Measurements from ENCODE around the gene PMEL. TPM values are rescaled to one million over a fixed set of nuclear protein-coding genes. Genes with fewer than 3 reads are reported as not detected.
"Not testable (repeated sequence)": the region's sequence is repeated elsewhere in the genome, so short reads cannot be mapped to it uniquely, and the experiment has no call there.

Gene PMEL
- total RNA-seq, 1 donor from 2014 or later = not detected

DNA sequence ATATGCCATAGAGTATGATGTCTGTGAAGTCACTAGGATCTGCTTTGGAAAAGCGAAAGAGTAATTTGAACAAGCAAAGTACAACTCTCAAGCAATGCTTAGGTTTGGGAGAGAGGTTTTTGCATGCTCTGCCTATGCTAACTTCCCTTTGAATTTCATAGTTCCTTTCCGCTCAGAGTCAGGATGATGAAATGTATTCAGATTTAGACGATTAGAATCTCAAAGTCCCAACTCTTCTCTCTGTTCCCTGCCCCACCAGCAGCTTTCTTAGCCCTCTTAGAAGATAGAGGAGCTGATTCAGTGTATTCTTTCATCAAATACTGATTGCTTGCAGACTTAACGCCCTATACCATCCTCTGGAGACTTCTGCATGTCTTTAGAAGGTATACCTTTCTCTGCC is 19.5 kb upstream of the PMEL start:
- no peak for TF ChIP-seq CTCF (IDR thresholded peaks at IDR 0.05)
- Histone ChIP-seq H3K9me3 (no peaks in the 10 kb centered on the region), H3K36me3 (peaks cover 60 to 73% of the 10 kb centered on the region in 2 donors), H3K27me3 (no peaks in the 10 kb centered on the region), H3K27ac (no peak overlapping the region), H3K4me1 (no peaks in the 10 kb centered on the region), H3K4me3 (no peak overlapping the region)
- intact Hi-C loops (cut with DNase I) = no loop called here
- no peak for DNase-seq (ENCODE audit: low spot score in 2 of 2)

DNA sequence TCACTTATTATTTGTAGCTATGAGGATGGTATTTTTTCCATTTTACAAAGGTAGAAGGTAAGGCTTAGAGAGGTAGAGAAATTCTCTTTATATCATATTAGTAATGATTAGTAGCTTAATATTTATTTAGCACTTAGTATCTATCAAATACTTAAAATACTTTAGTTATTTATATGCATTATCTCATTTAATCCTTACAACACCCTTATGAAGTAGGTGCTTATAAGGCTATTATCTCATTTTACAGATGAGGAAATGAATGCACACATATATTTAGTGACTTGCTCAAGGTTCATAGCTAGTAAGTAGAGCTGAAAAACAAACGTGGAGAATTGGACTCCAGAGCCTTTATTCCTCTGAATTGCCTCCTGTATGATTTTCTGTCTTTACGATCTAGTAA is 19.0 kb upstream of the PMEL start:
- Histone ChIP-seq H3K27me3 (no peaks in the 10 kb centered on the region), H3K9me3 (no peaks in the 10 kb centered on the region), H3K36me3 (peaks cover 55 to 69% of the 10 kb centered on the region in 2 donors), H3K4me1 (no peaks in the 10 kb centered on the region), H3K4me3 (no peak overlapping the region), H3K27ac (no peak overlapping the region)
- intact Hi-C loops (cut with DNase I) = no loop called here
- no peak for DNase-seq (ENCODE audit: low spot score in 2 of 2)
- no peak for TF ChIP-seq CTCF (IDR thresholded peaks at IDR 0.05)

DNA sequence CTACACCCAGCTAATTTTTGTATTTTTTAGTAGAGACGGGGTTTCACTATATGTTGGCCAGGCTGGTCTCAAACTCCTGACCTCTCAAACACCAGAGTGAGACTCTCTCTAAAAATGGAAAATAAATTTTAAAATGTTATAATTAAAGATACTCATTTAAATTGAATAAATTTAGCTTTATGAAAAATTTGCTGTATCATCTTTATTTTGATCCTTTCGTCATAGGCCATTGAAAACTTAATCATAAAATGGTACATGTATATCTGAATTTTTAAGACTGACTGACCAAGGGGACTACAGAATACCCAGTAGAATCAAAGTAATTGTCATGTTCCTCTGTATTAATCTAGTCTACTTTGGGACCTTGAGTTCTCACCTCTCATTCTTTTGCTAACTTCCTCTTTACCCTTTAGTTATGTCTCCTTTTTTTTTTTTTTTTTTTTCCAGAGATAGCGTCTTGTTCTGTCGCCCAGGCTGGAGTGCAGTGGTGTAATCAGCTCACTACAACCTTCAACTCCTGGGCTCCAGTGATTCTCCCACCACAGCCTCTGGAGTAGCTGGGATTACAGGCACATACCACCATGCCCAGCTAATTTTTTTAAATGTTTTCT is 17.5 kb upstream of the PMEL start:
- no peak for TF ChIP-seq CTCF (IDR thresholded peaks at IDR 0.05)
- Histone ChIP-seq H3K4me3 (no peak overlapping the region), H3K4me1 (no peaks in the 10 kb centered on the region), H3K9me3 (no peaks in the 10 kb centered on the region), H3K27ac (no peak overlapping the region), H3K36me3 (peaks cover 43 to 55% of the 10 kb centered on the region in 2 donors), H3K27me3 (no peaks in the 10 kb centered on the region)
- no peak for DNase-seq (ENCODE audit: low spot score in 2 of 2)
- intact Hi-C loops (cut with DNase I) = no loop called here

DNA sequence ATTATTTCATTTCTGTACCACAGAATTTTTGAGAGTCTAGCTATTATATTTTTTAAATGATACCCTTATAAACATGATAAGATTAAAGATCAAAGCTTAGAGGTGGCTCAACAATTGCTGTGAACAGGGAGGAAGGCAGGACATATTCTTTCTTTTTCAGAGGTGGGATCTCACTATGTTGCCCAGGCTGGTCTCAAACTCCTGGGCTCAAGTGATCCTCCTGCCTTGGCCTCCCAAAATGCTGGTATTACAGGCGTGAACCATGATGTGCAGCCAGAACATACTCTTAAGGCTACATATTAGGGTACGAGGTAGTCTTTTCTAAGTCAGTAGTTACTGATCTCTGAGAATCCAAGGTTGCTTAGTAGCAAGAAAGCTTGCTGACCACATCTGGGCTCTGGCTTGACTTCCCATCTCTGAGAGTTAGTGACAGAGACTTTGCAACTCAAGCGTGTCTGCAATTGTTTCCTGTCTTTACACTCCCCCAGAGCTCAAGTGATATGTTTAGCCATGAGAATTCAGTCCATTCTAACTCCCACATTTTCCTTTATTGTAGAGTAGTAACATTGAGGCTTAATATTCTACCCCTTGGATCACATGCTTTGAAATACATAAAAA is 16.6 kb upstream of the PMEL start:
- DNase-seq (ENCODE audit: low spot score in 2 of 2) = no peak
- no peak for TF ChIP-seq CTCF (IDR thresholded peaks at IDR 0.05)
- intact Hi-C loops (cut with DNase I) = no loop called here
- no peaks in the 10 kb centered on the region for H3K4me1 ChIP-seq
- H3K27ac ChIP-seq = no peak overlapping the region
- H3K36me3 ChIP-seq = peaks cover 35 to 46% of the 10 kb centered on the region in 2 donors
- no peak overlapping the region for H3K4me3 ChIP-seq
- H3K27me3 ChIP-seq = no peaks in the 10 kb centered on the region
- H3K9me3 ChIP-seq = no peaks in the 10 kb centered on the region

- DNase-seq (ENCODE audit: low spot score in 2 of 2); H3K27me3 ChIP-seq; H3K27ac ChIP-seq; H3K4me1 ChIP-seq; H3K9me3 ChIP-seq; H3K4me3 ChIP-seq; intact Hi-C loops (cut with DNase I): not testable (repeated sequence)
- peaks cover 33 to 40% of the 10 kb centered on the region in 2 donors for H3K36me3 ChIP-seq
These were observed 16.0 kb upstream of the PMEL start for GRCh38 chr12:55981882-55982281.

GRCh38 chr12:55979069-55979468 is 13.2 kb upstream of the PMEL start:
- intact Hi-C loops (cut with DNase I) = no loop called here
- H3K27me3 ChIP-seq = no peaks in the 10 kb centered on the region
- H3K36me3 ChIP-seq = peaks cover 13 to 17% of the 10 kb centered on the region in 2 donors
- H3K4me3 ChIP-seq = no peak overlapping the region
- no peak for DNase-seq (ENCODE audit: low spot score in 2 of 2)
- no peak overlapping the region for H3K27ac ChIP-seq
- TF ChIP-seq CTCF (IDR thresholded peaks at IDR 0.05) = no peak
- no peaks in the 10 kb centered on the region for H3K9me3 ChIP-seq
- H3K4me1 ChIP-seq = peaks cover 3 to 14% of the 10 kb centered on the region in 2 donors

All from ascending aorta (tissue), 2 donors.